VCaP (cell line): ENCODE measurements around the gene ULBP2.
"Not testable (repeated sequence)": the region's sequence is repeated elsewhere in the genome, so short reads cannot be mapped to it uniquely, and the experiment has no call there.

Experiments
- H3K27ac ChIP-seq: fragments of 450-650 bp; 2 replicates; pipeline ENCODE4 v1.5.1; 2017
- CTCF ChIP-seq: fragments of 450-650 bp; conservative IDR thresholded peaks from 2 replicates; pipeline ENCODE4 v1.5.1; 2017; ENCODE audit warnings: mild to moderate bottlenecking, moderate library complexity

Gene ULBP2

GRCh38 chr6:149984773-149985172 lies 43.0 kb downstream of the ULBP2 start:
- TF ChIP-seq CTCF: no peak
- no peak overlapping the region for H3K27ac ChIP-seq

GRCh38 chr6:149985481-149985937 lies 43.7 kb downstream of the ULBP2 start:
- no peak overlapping the region for H3K27ac ChIP-seq
- no peak for TF ChIP-seq CTCF

GRCh38 chr6:149987602-149988107 lies 45.8 kb downstream of the ULBP2 start:
- TF ChIP-seq CTCF: no peak
- H3K27ac ChIP-seq: no peak overlapping the region

- no peak overlapping the region for H3K27ac ChIP-seq
- no peak for TF ChIP-seq CTCF
Observed at GRCh38 chr6:149988550-149989346, 46.9 kb downstream of the ULBP2 start.

- TF ChIP-seq CTCF: no peak
- no peak overlapping the region for H3K27ac ChIP-seq
Observed at GRCh38 chr6:149990212-149990660, 48.4 kb downstream of the ULBP2 start.

- TF ChIP-seq CTCF: no peak
- H3K27ac ChIP-seq: no peak overlapping the region
Observed at GRCh38 chr6:149990661-149991471, 49.1 kb downstream of the ULBP2 start.

GRCh38 chr6:149991472-149991795 lies 49.6 kb downstream of the ULBP2 start:
- H3K27ac ChIP-seq: not testable (repeated sequence)
